RWPE1 (cell line): Measurements from ENCODE around the gene TOP3A.
A peak's percentile ranks its signal among the peaks of the same experiment; 100 is the strongest.

Source experiments
- CTCF ChIA-PET: fragments of 350-600 bp; sonication (Branson Sonifier 250); formaldehyde crosslinking; extraction: SDS; loops from one replicate; lab custom pipeline; 2021; lab: Yijun Ruan, JAX
- POLR2A ChIA-PET: fragments of 400-600 bp; formaldehyde crosslinking; extraction: SDS; loops from one replicate; lab custom pipeline; 2020; ENCODE audit warnings: antibody characterized with exemption; ENCODE audit not compliant: low non-redundant PET; lab: Yijun Ruan, JAX
- DNase-seq: peaks from one replicate; pipeline ENCODE4 v3.0.0; 2012; ENCODE audit warnings: low spot score
- H3K27ac ChIP-seq: fragments of 450-650 bp; 2 replicates; pipeline ENCODE4 v1.5.1; 2017
- CTCF ChIP-seq: fragments of 450-650 bp; conservative IDR thresholded peaks from 2 replicates; pipeline ENCODE4 v1.5.1; 2017; ENCODE audit warnings: low read depth, mild to moderate bottlenecking

The TOP3A gene

GRCh38 chr17:18237461-18237860 is 77.3 kb downstream of the TOP3A start:
- ChIA-PET POLR2A (no interaction called here), CTCF (no interaction called here)
- H3K27ac ChIP-seq = peak overlapping the region; percentile 97
- DNase-seq = no peak
- TF ChIP-seq CTCF = no peak

GRCh38 chr17:18236494-18236893 is 78.3 kb downstream of the TOP3A start:
- no peak for TF ChIP-seq CTCF
- peak overlapping the region; percentile 97 for H3K27ac ChIP-seq
- ChIA-PET POLR2A (no interaction called here), CTCF (interaction anchor here (0.7 to 1.4 kb wide), 3 partner anchors 19 to 88 kb away, joined by 4 to 7 read pairs (median 6); no protein-coding TSS in a partner anchor)
- DNase-seq = no peak

GRCh38 chr17:18235743-18236256 is 79.0 kb downstream of the TOP3A start:
- H3K27ac ChIP-seq = peak overlapping the region; percentile 97
- no peak for TF ChIP-seq CTCF
- CTCF ChIA-PET = interaction anchor here (0.7 to 1.4 kb wide), 2 partner anchors 23 to 87 kb away, joined by 4 to 6 read pairs; no protein-coding TSS in a partner anchor
- DNase-seq = peak; percentile 82
- POLR2A ChIA-PET = interaction anchor here (0.6 kb wide), 1 partner anchor 12 kb away, joined by 3 read pairs; no protein-coding TSS in a partner anchor

- peak overlapping the region; percentile 97 for H3K27ac ChIP-seq
- ChIA-PET POLR2A (no interaction called here), CTCF (interaction anchor here (0.7 kb wide), 1 partner anchor 14 kb away, joined by 3 read pairs; no protein-coding TSS in a partner anchor)
- TF ChIP-seq CTCF = no peak
- DNase-seq = no peak
These were observed 79.9 kb downstream of the TOP3A start for GRCh38 chr17:18234853-18235380.

GRCh38 chr17:18233803-18234518 is 80.8 kb downstream of the TOP3A start:
- no peak for DNase-seq
- ChIA-PET POLR2A (no interaction called here), CTCF (no interaction called here)
- no peak for TF ChIP-seq CTCF
- H3K27ac ChIP-seq = peak overlapping the region; percentile 97

- ChIA-PET CTCF (no interaction called here), POLR2A (no interaction called here)
- TF ChIP-seq CTCF = no peak
- peak overlapping the region; percentile 97; the same call in 1 of the 2 replicates for H3K27ac ChIP-seq
- no peak for DNase-seq
These were observed 83.6 kb downstream of the TOP3A start for GRCh38 chr17:18231164-18231563.
